ENCODE data around the gene BIRC5.

DNA sequence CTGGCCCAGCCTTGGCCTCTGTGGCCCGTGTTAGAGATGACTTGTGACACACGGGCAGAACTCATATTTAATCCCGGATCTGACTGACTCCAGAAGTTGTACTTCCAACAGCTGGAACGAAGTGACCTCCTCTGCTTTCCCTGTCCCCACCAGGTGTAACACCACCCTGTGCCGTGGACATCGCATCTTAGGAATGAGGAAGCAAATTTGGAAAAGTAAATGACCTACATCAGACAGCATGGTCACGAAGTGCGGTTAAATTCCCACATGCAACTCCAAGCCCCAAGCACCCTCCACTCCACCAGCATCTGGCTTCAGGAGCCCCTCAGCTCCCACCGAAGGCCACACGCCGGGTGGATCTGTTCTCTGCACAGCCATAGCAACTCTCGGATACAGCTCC, 30.1 kb upstream of the BIRC5 start:
- TF ChIP-seq, protein P1, sequence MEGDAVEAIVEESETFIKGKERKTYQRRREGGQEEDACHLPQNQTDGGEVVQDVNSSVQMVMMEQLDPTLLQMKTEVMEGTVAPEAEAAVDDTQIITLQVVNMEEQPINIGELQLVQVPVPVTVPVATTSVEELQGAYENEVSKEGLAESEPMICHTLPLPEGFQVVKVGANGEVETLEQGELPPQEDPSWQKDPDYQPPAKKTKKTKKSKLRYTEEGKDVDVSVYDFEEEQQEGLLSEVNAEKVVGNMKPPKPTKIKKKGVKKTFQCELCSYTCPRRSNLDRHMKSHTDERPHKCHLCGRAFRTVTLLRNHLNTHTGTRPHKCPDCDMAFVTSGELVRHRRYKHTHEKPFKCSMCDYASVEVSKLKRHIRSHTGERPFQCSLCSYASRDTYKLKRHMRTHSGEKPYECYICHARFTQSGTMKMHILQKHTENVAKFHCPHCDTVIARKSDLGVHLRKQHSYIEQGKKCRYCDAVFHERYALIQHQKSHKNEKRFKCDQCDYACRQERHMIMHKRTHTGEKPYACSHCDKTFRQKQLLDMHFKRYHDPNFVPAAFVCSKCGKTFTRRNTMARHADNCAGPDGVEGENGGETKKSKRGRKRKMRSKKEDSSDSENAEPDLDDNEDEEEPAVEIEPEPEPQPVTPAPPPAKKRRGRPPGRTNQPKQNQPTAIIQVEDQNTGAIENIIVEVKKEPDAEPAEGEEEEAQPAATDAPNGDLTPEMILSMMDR (IDR thresholded peaks at IDR 0.05) = no peak
- no peak for TF ChIP-seq EP300 (IDR thresholded peaks at IDR 0.05)

Measured in upper lobe of left lung (tissue), 4 donors.